ENCODE measurements around the gene YJU2. TPM values are rescaled to one million over a fixed set of nuclear protein-coding genes. Genes with fewer than 3 reads are reported as not detected.

The YJU2 gene
- total RNA-seq, 3 donors from 2014 or later (not counting 1 experiment from before 2014, with no cell fraction given) = 37.7 to 39.5 (median 38.5) TPM

DNA sequence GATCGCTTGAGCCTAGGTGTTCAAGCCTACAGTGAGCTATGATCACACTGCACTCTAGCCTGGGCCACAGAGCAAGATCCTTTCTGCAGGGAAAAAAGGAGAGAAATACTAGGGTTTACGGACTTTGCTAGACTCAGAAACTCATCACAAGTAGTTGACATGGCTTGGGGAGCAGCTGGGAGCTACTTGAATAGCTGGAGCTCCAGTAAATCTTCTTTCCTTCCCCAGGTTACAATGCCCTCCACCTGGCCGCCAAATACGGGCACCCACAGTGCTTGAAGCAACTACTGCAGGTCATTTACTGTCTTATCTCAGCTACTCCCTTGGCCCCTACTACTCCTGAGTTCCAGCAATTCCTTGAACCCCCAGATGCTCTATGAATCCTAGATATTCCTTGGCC, 45.1 kb upstream of the YJU2 start:
- peaks cover 21 to 28% of the 10 kb centered on the region in 2 donors for H3K27me3 Mint-ChIP-seq (ENCODE audit: low read depth in 2 of 2)
- H3K27ac ChIP-seq (ENCODE audit: low read length) = no peak overlapping the region
- no peak overlapping the region for H3K4me3 ChIP-seq (ENCODE audit: low read length)
- H3K4me1 ChIP-seq (ENCODE audit: control insufficient read depth, insufficient read depth, low read length) = peaks cover 4% of the 10 kb centered on the region
- DNase-seq = no peak
- 77% methylated on average over 4 of the region's 4 CpGs for WGBS (ENCODE audit: insufficient coverage)
- no peak overlapping the region for H3K27ac Mint-ChIP-seq
- H3K9me3 Mint-ChIP-seq = peaks cover 0 to 6% of the 10 kb centered on the region in 2 donors
- H3K36me3 Mint-ChIP-seq = no peaks in the 10 kb centered on the region
- intact Hi-C loops (cut with micrococcal nuclease) = loop anchor here (10.0 kb wide), 1 partner anchor 537 kb away; no protein-coding TSS in a partner anchor
- H3K9me3 ChIP-seq (ENCODE audit: control insufficient read depth, insufficient read depth, low read length) = no peaks in the 10 kb centered on the region
- ATAC-seq = no peak
- H3K4me1 Mint-ChIP-seq = peaks cover 0 to 18% of the 10 kb centered on the region in 2 donors
- H3K27me3 ChIP-seq (ENCODE audit: control insufficient read depth, insufficient read depth, low read length) = peaks cover 13% of the 10 kb centered on the region
- TF ChIP-seq, protein P1, sequence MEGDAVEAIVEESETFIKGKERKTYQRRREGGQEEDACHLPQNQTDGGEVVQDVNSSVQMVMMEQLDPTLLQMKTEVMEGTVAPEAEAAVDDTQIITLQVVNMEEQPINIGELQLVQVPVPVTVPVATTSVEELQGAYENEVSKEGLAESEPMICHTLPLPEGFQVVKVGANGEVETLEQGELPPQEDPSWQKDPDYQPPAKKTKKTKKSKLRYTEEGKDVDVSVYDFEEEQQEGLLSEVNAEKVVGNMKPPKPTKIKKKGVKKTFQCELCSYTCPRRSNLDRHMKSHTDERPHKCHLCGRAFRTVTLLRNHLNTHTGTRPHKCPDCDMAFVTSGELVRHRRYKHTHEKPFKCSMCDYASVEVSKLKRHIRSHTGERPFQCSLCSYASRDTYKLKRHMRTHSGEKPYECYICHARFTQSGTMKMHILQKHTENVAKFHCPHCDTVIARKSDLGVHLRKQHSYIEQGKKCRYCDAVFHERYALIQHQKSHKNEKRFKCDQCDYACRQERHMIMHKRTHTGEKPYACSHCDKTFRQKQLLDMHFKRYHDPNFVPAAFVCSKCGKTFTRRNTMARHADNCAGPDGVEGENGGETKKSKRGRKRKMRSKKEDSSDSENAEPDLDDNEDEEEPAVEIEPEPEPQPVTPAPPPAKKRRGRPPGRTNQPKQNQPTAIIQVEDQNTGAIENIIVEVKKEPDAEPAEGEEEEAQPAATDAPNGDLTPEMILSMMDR (IDR thresholded peaks at IDR 0.05) = no peak
- no peak overlapping the region for H3K4me3 Mint-ChIP-seq
- H3K36me3 ChIP-seq (ENCODE audit: control insufficient read depth, insufficient read depth, low read length) = no peaks in the 10 kb centered on the region

DNA sequence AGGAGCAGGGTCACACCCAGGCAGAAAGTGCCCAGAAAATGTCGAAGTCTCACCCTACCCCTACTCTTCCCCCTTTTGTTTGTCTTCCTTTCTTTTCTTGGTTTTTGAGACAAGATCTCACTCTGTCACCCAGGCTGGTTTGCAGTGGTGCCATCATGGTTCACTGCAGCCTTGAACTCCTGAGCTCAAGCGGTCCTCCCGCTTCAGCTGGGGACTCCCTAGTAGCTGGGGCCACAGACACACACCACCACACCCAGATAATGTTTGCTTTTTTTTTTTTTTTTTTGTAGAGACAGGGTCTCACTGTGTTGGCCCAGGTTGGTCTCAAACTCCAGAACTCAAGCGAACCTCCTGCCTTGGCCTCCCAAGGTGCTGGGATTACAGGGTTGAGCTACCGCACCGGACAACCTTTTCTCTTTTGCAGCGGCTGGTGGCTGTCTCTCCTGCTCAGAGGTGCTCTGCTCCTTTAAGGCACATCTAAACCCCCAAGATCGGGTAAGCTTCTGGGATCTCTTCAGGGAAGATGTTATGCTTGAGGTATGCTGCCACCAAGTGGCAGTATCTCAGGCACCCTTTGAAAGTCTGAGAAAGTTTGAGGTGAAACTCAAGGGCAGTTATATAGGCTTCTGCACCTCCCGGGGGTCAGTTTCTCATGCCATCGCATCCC, 39.9 kb upstream of the YJU2 start:
- ATAC-seq (no peak), DNase-seq (no peak)
- H3K4me3 ChIP-seq (ENCODE audit: low read length) = no peak overlapping the region
- TF ChIP-seq, protein P1 (IDR thresholded peaks at IDR 0.05) = no peak
- H3K4me1 Mint-ChIP-seq = peaks cover 0 to 10% of the 10 kb centered on the region in 2 donors
- no peaks in the 10 kb centered on the region for H3K27me3 ChIP-seq (ENCODE audit: control insufficient read depth, insufficient read depth, low read length)
- H3K4me1 ChIP-seq (ENCODE audit: control insufficient read depth, insufficient read depth, low read length) = peaks cover 4% of the 10 kb centered on the region
- no peaks in the 10 kb centered on the region for H3K9me3 ChIP-seq (ENCODE audit: control insufficient read depth, insufficient read depth, low read length)
- intact Hi-C loops (cut with micrococcal nuclease) = loop anchor here (10.0 kb wide), 1 partner anchor 542 kb away; no protein-coding TSS in a partner anchor
- no peaks in the 10 kb centered on the region for H3K36me3 Mint-ChIP-seq
- no peak overlapping the region for H3K4me3 Mint-ChIP-seq
- no peak overlapping the region for H3K27ac ChIP-seq (ENCODE audit: low read length)
- 84% methylated on average over 9 of the region's 10 CpGs for WGBS (ENCODE audit: insufficient coverage)
- H3K9me3 Mint-ChIP-seq = no peaks in the 10 kb centered on the region
- H3K27me3 Mint-ChIP-seq (ENCODE audit: low read depth in 2 of 2) = no peaks in the 10 kb centered on the region
- no peaks in the 10 kb centered on the region for H3K36me3 ChIP-seq (ENCODE audit: control insufficient read depth, insufficient read depth, low read length)
- H3K27ac Mint-ChIP-seq = no peak overlapping the region

DNA sequence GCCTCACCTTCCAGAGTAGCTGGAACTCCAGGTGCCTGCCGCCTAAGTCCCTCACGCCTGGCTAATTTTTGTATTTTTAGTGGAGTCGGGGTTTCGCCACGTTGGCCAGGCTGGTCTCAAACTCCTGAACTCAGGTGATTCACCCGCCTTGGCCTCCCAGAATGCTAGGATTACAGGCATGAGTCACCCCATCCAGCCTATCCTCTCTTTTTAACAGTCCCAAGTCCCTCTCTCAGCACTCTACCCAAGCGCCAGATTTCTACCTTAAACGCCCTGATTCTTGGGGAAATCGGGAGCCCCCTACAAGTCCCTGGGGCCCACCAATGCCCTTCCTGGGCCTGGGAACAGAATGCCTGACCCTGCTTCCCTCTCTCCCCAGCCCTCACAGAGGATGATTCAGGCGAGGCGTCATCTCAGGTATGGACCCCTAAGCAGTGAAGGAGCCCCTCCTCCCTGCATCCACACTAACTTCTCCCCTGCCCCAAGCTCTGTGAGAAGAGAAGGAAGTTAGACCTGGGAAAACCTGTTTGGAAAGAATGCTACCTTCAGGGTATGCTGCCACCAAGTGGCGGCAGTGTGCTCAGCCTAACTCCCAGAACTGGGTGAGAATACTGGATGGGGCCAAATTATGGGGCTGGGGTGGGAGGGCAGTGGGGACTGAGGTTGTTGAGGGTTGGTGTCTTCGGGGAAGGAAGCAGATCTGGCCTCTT, 38.3 kb upstream of the YJU2 start:
- intact Hi-C loops (cut with micrococcal nuclease) = loop anchor here (10.0 kb wide), 1 partner anchor 544 kb away; no protein-coding TSS in a partner anchor
- Mint-ChIP-seq H3K4me1 (peaks cover 0 to 13% of the 10 kb centered on the region in 2 donors), H3K9me3 (no peaks in the 10 kb centered on the region), H3K27ac (no peak overlapping the region), H3K36me3 (no peaks in the 10 kb centered on the region), H3K4me3 (no peak overlapping the region), H3K27me3 (ENCODE audit: low read depth in 2 of 2) (peaks cover 0 to 4% of the 10 kb centered on the region in 2 donors)
- WGBS (ENCODE audit: insufficient coverage) = 81% methylated on average over 11 of the region's 13 CpGs
- H3K27me3 ChIP-seq (ENCODE audit: control insufficient read depth, insufficient read depth, low read length) = no peaks in the 10 kb centered on the region
- TF ChIP-seq, protein P1 (IDR thresholded peaks at IDR 0.05) = peak; percentile 2
- DNase-seq = no peak
- peaks cover 4% of the 10 kb centered on the region for H3K4me1 ChIP-seq (ENCODE audit: control insufficient read depth, insufficient read depth, low read length)
- H3K4me3 ChIP-seq (ENCODE audit: low read length) = no peak overlapping the region
- ATAC-seq = peak in 1 of 3 donors; percentile 40
- no peak overlapping the region for H3K27ac ChIP-seq (ENCODE audit: low read length)
- no peaks in the 10 kb centered on the region for H3K36me3 ChIP-seq (ENCODE audit: control insufficient read depth, insufficient read depth, low read length)
- H3K9me3 ChIP-seq (ENCODE audit: control insufficient read depth, insufficient read depth, low read length) = no peaks in the 10 kb centered on the region
